Measurements from ENCODE around the gene PIPOX.

- no peak for TF ChIP-seq E2F6 (IDR thresholded peaks at IDR 0.05)
- TF ChIP-seq GTF2F1 (IDR thresholded peaks at IDR 0.05; ENCODE audit: borderline replicate concordance, low read depth, low read length) = no peak
- TF ChIP-seq CHD2 (IDR thresholded peaks at IDR 0.05; ENCODE audit: low read length) = no peak
- no peak for TF ChIP-seq CTCF (IDR thresholded peaks at IDR 0.05; ENCODE audit: control extremely low read depth in 1 of 3, insufficient read depth in 1 of 3, low read depth in 1 of 3, low read length in 3 of 3)
- no peak for TF ChIP-seq FOSL1 (IDR thresholded peaks at IDR 0.05; ENCODE audit: insufficient read depth, low read depth, low read length)
- TF ChIP-seq RNF2 (IDR thresholded peaks at IDR 0.05; ENCODE audit: borderline replicate concordance, low read depth, low read length, missing control alignments, poor library complexity, severe bottlenecking) = no peak
- TF ChIP-seq NRF1 (IDR thresholded peaks at IDR 0.05; ENCODE audit: low read depth, low read length) = no peak
- no peak for TF ChIP-seq ATF2 (IDR thresholded peaks at IDR 0.05; ENCODE audit: low read length)
- no peak for TF ChIP-seq RXRA (IDR thresholded peaks at IDR 0.05; ENCODE audit: insufficient read depth, low read depth, low read length)
These were observed 16.3 kb downstream of the PIPOX start for GRCh38 chr17:29059281-29059680.
